HG03565 (cell line): ENCODE results near the gene STAT6.

Experiments used
- ATAC-seq: cut with Tn5 transposase; IDR thresholded peaks from one replicate; pipeline ENCODE4 v1.9.1; 2021; ENCODE audit warnings: mild to moderate bottlenecking, moderate library complexity; ENCODE audit not compliant: unreplicated experiment

Gene STAT6

DNA sequence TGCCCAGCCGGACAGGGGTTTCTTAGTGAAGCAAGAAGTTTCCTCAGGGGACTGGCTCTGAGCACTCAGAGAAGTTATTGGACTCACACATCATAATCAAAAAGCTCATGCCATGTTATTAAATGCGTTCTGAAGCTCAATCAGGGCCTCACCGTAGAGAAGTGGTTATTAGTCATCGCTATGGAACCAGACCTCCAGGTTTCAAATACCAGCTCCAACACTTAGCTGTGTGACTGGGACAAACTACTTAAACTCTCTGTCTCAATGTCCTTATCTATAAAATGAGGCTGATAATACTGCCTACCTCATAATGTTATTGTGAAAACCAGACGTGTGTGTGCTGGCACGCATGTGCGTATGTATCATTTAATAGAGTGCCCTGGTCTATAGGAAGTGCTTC is 7.3 kb downstream of the STAT6 start:
- ATAC-seq, result no peak

DNA sequence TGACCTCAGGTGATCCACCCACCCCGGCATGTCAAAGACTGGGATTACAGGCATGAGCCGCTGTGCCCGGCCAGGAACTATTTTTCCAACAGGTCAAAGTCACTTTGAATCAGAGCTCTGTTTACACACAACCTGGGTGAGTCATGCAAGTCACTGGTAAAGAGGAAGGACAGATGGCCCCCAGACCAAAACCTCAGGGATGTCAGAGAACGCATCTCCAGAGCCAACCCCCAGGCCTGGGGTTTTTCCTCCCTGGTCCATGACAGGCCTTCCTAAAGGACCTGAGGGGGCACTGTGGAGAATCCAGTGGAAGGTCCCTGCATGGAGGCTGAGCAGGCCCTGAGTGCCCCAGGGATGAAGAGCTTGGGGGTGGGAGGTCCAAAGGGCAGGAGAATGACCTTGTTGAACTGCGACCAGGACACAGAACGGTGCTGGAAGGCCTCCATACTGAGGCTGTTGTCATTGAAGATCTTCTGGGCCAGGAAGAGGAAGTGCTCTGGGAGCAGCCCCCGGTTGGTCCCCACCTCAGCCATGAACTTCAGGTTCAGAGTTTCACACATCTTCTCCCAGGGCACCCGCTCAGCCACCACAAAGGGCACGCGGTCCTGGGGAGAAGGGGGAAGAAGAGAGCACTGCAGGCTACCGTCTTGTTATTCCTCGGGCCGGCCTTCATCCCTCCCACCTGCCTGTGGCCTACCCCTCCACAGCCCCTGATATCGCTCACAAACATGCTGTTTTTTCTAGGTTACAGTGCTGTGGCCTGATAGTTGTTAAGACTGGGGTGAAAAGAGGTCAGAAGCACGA is 9.1 kb downstream of the STAT6 start:
- no peak for ATAC-seq

DNA sequence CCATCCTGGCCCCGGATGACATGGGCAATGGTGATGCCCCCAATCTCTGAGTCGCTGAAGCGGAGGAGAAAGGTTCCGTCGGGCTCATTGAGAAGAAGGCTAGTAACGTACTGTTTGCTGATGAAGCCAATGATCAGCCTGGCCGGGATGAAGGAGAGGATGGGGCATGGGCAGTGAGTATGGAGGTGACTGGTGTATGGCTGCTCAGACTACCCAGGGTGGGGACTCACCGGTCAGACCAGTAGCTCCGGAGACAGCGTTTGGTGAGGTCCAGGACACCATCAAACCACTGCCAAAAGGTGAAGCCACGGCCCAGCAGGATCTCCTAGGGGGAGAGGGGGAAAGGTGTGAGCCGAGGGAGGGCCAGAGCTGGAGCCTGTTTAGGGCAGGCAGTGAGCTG is 11.4 kb downstream of the STAT6 start:
- ATAC-seq, result no peak

DNA sequence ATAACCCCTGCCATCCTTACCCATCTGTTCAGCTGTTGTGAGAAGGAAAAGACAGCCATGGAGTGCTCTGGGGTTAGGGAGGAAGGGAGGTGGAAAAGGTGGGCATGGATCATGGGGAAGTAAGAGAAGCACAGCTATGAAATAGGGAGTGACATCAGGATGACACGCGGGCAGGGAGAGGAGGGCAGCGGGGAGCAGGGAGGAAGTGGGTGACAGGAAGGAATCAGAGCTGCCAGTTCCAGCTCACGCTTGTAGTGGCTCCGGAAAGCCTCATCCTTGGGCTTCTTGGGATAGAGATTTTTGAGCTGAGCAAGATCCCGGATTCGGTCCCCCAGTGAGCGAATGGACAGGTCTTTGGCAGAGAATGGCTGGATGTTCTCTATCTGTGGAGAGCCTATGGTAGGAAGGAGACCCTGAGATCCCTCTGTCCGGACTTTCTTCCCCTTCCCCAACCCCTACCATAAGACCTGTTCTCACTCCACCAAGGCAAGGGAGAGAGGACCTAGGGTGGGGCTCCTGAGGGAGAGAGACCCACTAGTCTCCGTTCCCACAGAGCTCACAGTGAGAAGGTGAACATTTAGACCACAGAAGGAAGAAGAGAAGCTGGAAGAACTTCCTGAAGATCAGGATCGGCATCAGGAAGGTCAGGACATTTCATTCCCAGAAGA is 12.0 kb downstream of the STAT6 start:
- ATAC-seq, result no peak

DNA sequence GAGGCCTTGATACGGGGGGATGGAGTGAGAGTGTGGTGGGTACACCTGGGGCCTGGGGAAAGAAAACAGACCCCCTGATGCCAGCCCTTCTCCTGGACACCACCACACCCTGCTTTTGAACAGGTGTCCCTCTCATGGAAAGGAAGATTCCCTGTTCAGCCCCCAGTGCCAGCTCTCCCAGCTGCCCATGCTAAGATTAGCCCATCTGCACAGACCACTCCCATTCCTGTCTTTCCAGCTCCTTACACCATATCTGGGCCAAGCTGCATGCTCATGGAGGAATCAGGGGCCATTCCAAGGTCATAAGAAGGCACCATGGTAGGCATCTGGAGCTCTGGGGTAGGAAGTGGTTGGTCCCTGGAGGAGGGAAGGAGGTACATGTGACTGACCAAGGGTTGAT is 12.6 kb downstream of the STAT6 start:
- ATAC-seq, result no peak

DNA sequence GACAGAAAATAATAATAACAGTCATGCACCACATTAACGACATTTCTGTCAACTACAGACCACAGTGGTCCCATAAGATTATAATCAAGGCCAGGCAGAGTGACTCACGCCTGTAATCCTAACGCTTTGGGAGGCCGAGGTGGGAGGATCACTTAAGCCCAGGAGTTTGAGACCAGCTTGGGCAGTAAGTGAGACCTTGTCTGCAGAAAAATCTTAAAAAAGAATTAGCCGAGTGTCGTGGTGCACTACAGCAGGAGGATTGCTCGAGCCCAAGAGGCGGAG is 13.7 kb downstream of the STAT6 start:
- ATAC-seq, result no peak

DNA sequence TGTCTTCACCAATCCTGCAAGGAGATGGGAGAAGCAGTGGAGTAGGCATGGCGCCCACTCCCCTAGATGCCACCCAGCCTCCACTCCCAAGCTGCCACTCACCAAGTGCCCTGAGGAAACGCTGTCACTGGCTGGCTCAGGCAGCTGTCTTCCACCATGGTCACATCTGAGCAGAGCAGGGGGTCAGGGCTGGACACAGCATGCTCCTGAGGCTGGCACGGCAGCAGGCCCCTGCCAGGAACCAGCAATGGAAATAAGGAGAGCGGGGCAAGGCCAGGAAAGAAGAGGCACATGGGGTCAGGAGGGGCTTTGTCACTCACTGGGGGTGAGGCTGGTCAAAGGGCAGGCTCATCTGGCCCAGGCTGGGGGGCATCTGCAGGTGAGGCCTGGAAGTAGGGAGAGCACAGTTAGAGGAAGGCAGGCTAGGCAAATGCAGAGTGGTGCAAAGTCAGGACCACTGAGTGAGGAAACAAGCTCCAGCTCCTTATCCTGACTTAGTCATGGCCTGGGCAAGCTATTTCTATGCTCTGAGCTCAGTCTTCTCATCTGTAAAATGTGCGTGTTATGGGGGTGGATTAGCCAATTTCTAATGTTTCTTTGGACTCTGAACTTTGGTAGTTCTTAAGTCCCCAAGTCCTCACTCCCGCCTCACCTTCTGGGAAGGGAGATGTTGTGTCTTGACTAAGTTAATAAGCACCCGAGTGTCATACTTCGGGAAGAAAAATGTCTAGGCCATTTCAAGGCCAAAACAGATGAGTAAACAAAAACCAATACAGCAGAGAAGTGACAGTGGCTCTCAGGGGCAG is 14.2 kb downstream of the STAT6 start:
- ATAC-seq, result no peak

DNA sequence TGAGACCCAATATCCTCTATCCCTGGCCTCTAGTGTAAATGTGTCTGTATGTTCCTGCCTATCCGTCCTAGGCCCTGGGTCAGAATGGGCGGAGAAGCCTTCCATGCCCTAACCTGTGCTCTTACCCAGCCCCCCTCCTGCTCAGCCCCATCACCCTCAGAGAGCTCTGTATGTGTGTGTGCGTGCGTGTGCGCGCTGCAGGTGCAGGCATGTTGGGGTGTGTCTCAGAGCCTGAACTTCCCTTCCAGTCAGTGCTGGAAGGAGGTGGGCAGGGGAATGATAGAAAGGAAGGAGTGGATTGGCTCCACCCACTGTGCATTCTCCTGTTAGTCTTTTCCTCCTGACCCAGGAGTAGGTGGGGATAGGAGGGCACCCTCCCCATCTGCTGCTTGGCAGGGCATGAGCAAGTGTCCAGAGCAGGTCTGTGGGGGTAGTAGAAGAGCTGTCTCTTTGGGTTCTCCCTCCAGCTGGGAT is 15.0 kb downstream of the STAT6 start:
- no peak for ATAC-seq

DNA sequence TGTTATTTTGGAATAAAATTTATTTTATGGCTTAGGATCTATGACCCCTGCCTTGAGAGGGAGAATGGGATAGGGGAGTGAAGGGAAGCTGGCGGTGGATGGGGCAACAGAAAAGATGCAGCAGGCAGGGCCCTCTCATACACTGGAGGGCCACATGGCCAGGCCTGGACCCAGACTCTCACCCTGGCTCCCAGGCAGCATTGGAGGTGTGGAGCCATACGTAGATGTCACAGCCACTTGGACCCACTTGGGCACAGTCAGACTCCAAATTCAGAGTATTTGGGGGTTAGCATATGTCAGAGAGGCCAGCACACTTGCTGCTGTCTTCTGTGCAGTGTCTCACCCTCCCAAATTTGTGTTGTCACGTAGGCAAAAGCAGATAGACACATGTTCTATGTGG is 15.7 kb downstream of the STAT6 start:
- no peak for ATAC-seq

DNA sequence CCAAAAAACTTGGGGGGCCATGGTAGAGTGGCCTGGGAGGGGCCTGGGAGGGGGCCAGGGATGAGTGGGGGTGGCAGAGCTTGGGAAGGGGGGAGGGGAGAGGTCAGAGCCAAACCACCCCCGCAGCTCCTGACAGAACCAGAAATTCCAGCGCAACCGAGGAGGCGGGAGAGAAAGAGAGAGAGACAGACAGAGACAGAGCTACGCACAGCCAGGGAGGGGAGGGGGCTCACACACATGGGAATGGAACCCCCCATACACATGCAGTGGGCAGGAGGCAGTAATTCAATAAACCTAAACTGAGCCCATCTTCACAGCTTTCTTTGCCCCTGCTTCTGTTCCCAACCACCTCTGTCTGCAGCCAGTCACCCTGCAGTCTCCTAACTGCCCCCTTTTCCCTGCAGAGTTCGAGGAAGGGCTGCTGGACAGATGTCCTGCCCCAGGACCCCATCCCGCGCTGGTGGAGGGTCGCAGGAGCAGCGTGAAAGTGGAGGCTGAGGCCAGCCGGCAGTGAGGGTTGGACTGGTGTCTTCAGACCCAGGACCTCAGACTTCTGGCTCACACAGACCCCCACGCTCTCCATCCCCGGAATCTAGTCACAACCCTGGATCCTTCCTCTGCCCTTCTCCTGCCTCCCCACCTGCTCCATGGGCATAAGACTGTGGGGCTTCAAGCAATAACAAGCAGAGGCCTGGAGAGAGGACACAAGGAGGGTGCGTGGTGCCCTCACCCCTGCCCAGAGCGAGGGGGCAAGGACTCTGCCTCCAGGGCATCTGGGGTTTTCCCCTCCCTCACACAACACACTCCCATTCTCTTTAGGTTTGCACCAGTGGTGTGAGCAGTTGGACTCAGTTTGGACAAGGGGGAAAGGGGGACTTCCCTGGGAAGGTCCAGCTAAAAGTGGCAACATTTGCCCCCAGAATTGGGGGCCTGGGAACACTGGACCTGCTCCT is 16.7 kb downstream of the STAT6 start:
- ATAC-seq, result no peak

DNA sequence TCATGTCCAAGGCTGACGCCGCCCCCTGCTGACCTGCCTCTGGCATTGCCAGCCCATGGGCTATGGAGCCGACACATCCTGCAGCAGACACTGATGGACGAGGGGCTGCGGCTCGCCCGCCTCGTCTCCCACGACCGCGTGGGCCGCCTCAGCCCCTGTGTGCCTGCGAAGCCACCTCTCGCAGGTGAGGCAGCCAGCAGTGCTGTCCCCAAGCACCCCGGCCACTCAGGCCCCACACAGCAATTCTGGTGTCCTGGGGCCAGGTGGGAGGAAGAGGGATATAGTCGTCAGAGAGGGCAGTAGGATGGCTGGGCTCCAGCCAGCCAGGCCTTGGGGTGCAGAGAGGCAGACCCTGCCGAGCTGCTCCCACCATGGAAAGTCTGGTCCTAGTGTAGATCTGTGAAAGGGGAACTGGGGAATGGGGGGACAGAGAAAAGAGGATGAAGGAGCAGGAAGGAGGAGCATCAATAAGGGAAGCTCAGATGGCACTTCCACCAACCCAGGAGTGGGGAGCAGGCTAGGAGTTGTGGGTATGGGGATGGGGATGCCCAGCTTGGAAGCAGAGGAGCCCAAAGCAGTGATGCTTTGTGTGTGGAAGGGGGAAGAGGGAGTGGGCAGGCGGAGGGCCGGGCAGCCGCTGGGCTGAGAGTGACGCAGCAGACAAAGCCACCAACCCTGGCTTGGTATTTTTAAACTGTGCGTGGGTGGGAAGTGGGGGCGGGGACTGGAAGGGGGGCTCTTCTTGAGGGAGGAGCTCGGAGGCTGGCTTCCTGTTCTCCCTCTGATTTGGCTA is 17.6 kb downstream of the STAT6 start:
- ATAC-seq, result no peak

DNA sequence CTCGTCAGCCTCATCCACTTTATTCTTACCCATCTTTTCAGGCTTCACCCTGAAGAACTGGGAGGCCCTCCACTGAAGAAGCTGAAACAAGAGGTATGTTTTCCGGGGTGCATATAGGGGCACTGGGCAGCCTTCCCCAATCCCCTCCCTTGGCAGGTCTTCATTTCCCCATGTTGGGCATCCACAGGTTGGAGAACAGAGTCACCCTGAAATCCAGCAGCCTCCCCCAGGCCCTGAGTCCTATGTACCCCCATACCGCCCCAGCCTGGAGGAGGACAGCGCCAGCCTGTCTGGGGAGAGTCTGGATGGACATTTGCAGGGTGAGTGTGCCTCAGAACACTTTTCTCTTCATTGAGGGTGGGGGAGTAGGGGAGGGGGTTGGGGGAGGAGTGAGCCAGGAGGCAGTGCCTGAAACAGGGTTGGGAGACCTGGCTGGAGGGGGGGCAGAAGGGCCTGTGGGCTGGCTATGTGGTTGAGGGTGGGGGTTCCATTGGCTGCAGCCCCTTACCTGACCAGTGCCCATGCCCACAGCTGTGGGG is 18.2 kb downstream of the STAT6 start:
- ATAC-seq, result no peak

DNA sequence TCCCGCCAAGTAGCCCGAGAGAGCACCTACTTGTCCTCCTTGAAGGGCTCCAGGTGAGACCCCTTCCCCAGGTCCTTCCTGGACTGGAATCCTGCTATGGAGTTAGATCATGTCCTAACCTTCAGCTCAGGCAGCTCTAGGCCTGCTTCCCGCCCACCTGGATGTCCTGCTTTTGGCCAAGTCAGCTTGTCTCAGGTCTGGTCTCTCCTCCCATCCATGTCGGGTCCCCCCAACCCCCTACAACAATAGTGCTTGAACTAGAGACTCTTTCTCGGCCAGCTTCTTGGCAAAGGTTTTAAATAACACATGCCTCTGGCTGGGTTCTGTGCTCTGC is 18.7 kb downstream of the STAT6 start:
- no peak for ATAC-seq

DNA sequence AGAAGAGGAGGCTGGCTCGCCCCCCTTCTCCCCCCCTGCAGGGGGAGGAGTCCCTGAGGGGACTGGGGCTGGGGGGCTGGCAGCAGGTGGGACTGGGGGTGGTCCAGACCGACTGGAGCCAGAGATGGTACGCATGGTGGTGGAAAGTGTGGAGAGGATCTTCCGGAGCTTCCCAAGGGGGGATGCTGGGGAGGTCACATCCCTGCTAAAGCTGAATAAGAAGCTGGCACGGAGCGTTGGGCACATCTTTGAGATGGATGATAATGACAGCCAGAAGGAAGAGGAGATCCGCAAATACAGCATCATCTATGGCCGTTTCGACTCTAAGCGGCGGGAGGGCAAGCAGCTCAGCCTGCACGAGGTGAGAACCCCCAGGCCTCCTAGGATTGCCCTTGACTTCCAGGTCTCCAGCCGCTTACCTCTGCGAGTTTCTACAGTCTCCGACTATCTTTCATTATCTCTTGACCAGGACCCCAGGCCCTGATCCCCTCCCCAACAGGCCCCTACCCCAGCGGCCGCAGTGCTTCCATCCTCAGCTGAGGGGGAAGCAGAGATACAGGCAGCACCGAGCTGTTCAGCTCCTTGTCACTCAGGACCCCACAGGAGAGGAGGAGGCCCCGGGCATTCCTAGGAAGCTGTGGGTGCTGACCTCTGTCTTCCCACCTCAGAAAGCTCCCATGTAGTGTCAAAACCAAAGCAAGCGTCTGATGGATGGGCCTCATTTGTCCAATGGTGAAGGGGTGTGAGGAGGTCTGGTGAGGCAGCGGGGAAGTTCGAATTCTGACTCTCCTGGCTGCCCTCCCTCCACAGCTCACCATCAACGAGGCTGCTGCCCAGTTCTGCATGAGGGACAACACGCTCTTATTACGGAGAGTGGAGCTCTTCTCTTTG is 19.3 kb downstream of the STAT6 start:
- ATAC-seq, result no peak

DNA sequence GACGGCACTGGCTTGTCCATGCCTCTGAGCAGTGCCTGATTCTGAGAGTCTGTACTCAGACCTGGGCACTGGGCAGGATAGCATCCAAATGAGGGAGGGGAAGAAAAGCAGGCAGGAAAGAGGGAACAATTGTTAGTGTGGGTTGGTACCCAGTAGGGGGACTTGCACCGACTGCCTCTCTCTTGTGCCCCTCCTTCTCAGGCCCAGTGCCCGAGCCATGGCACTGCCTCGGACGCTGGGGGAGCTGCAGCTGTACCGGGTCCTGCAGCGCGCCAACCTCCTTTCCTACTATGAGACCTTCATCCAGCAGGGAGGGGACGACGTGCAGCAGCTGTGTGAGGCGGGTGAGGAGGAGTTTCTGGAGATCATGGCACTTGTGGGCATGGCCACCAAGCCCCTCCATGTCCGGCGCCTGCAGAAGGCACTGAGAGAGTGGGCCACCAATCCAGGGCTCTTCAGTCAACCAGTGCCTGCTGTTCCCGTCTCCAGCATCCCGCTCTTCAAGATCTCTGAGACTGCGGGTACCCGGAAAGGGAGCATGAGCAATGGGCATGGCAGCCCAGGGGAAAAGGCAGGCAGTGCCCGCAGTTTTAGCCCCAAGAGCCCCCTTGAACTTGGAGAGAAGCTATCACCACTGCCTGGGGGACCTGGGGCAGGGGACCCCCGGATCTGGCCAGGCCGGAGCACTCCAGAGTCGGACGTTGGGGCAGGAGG is 20.1 kb downstream of the STAT6 start:
- ATAC-seq, result no peak

DNA sequence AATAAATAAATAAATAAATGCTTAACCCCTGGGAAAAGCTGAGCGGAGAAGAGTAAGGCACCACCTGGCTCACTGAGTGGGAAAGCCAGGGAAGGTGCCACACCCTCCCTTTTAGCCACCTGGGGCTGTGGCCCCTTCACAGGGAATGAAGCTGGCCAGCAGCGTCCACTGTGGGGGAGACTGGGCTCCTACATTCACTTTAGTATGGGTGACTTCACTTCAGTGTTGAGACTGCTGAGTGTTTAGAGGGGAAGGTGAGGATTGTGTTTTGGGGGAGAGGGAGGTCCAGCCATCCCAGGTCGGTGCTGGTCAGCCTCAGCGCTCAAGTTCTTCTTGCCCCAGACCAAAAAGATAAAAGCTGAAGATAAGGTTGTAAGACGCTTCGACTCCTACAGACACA is 20.7 kb downstream of the STAT6 start:
- ATAC-seq, result no peak

DNA sequence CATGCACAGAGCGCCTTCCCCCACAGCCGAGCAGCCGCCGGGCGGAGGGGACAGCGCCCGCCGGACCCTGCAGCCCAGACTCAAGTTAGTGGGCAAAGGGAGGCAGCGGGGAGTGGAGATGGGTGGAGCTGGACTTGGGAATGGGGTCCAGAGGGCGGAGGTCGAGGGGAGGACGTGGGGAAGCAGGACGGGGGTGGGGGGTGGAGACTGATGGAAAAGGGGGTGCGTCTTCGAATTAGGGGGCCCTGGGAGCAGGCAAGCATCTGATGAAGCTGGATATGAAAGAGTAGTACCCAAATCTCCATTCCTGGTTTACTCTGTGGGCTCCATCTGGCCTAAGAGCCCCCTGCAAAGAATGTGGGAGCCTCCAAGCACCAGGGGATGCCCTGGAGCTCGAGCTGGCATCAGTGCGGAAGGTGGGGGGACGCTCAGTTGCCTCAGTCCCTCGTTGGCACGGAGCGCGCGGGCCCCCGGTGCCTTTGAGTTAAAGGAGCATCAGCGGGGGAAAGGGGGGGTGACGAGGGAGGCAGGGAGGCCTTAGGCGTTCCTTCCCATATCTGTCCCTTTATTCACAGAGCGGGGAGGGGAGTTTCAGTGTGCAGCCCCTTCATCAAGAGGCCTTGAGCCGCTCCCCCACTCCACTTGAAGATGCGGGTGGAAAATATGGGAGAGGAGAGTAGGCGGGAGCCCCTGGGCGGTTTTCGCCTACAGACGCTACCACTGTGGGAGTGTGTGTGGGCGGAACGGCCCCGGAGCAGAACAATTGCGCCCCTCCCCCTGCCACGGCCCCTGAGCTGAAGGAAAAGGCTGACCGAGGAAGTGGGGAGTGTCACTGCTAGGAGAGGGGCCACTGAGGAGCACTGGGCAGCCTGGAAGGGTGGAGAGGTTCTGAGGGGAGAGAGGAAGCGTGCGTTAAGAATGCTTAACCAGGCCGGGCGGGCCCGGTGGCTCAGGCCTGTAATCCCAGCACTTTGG is 21.6 kb downstream of the STAT6 start:
- no peak for ATAC-seq
